ENCODE measurements around the gene LRRC8E. TPM values are rescaled to one million over a fixed set of nuclear protein-coding genes. Genes with fewer than 3 reads are reported as not detected.
A peak's percentile ranks its signal among the peaks of the same experiment; 100 is the strongest.

The LRRC8E gene
- total RNA-seq, 1 donor from 2014 or later = 6.6 TPM

- H3K36me3 Mint-ChIP-seq (ENCODE audit: low read depth, unreplicated experiment) = no peaks in the 10 kb centered on the region
- Histone ChIP-seq H3K27me3 (ENCODE audit: insufficient read depth, low read length) (peaks cover 16% of the 10 kb centered on the region), H3K9me3 (ENCODE audit: insufficient read depth, low read depth, low read length) (no peaks in the 10 kb centered on the region), H3K27ac (ENCODE audit: low read depth, low read length) (no peak overlapping the region), H3K36me3 (ENCODE audit: insufficient read depth, low read length) (no peaks in the 10 kb centered on the region), H3K4me1 (ENCODE audit: insufficient read depth, low read length) (peaks cover 12% of the 10 kb centered on the region), H3K9ac (ENCODE audit: low read length) (no peak overlapping the region), H4K20me1 (ENCODE audit: insufficient read depth, low read length) (peaks cover 10% of the 10 kb centered on the region), H3K79me2 (ENCODE audit: insufficient read depth, low read length) (no peaks in the 10 kb centered on the region), H3K4me2 (ENCODE audit: low read length) (peak overlapping the region; percentile 70), H2AFZ (ENCODE audit: low read depth, low read length) (no peak overlapping the region), H3K4me3 (ENCODE audit: insufficient read depth, low read depth, low read length) (no peak overlapping the region)
- no peaks in the 10 kb centered on the region for H3K9me3 Mint-ChIP-seq (ENCODE audit: unreplicated experiment)
- no peak for TF ChIP-seq CTCF (IDR thresholded peaks at IDR 0.05; ENCODE audit: insufficient read depth, low read depth, low read length)
- TF ChIP-seq EZH2 (IDR thresholded peaks at IDR 0.05; ENCODE audit: insufficient read depth, low read length) = no peak
- H3K4me1 Mint-ChIP-seq (ENCODE audit: low read depth, unreplicated experiment) = peaks cover 4% of the 10 kb centered on the region
- peak overlapping the region; percentile 60 for H3K4me3 Mint-ChIP-seq (ENCODE audit: unreplicated experiment)
- no peak overlapping the region for H3K27ac Mint-ChIP-seq (ENCODE audit: unreplicated experiment)
- peaks cover 22% of the 10 kb centered on the region for H3K27me3 Mint-ChIP-seq (ENCODE audit: low read depth, unreplicated experiment)
- no peak for FAIRE-seq
- DNase-seq (ENCODE audit: low read depth) = no peak
These were observed 19.4 kb upstream of the LRRC8E start for GRCh38 chr19:7868671-7869452.

- no peak overlapping the region for H3K4me3 Mint-ChIP-seq (ENCODE audit: unreplicated experiment)
- no peak for FAIRE-seq
- peaks cover 4% of the 10 kb centered on the region for H3K4me1 Mint-ChIP-seq (ENCODE audit: low read depth, unreplicated experiment)
These were observed 18.8 kb upstream of the LRRC8E start for GRCh38 chr19:7869453-7869909.

More at GRCh38 chr19:7869453-7869909, 18.8 kb upstream of the LRRC8E start:
- Histone ChIP-seq H3K4me1 (ENCODE audit: insufficient read depth, low read length) (peaks cover 12% of the 10 kb centered on the region), H3K27me3 (ENCODE audit: insufficient read depth, low read length) (peaks cover 18% of the 10 kb centered on the region), H4K20me1 (ENCODE audit: insufficient read depth, low read length) (peaks cover 10% of the 10 kb centered on the region), H3K36me3 (ENCODE audit: insufficient read depth, low read length) (no peaks in the 10 kb centered on the region), H2AFZ (ENCODE audit: low read depth, low read length) (no peak overlapping the region), H3K4me3 (ENCODE audit: insufficient read depth, low read depth, low read length) (no peak overlapping the region), H3K27ac (ENCODE audit: low read depth, low read length) (no peak overlapping the region), H3K9me3 (ENCODE audit: insufficient read depth, low read depth, low read length) (no peaks in the 10 kb centered on the region), H3K4me2 (ENCODE audit: low read length) (peak overlapping the region; percentile 70), H3K9ac (ENCODE audit: low read length) (no peak overlapping the region), H3K79me2 (ENCODE audit: insufficient read depth, low read length) (no peaks in the 10 kb centered on the region)
- H3K27me3 Mint-ChIP-seq (ENCODE audit: low read depth, unreplicated experiment) = peaks cover 20% of the 10 kb centered on the region
- no peak for DNase-seq (ENCODE audit: low read depth)
- no peak overlapping the region for H3K27ac Mint-ChIP-seq (ENCODE audit: unreplicated experiment)
- no peak for TF ChIP-seq CTCF (IDR thresholded peaks at IDR 0.05; ENCODE audit: insufficient read depth, low read depth, low read length)
- no peak for TF ChIP-seq EZH2 (IDR thresholded peaks at IDR 0.05; ENCODE audit: insufficient read depth, low read length)
- H3K36me3 Mint-ChIP-seq (ENCODE audit: low read depth, unreplicated experiment) = no peaks in the 10 kb centered on the region
- no peaks in the 10 kb centered on the region for H3K9me3 Mint-ChIP-seq (ENCODE audit: unreplicated experiment)

Measured in astrocyte (in vitro differentiated cells and primary cell).